GM19397 (cell line): ENCODE measurements around the gene TMEM11.

Experiments used
- ATAC-seq: cut with Tn5 transposase; IDR thresholded peaks from one replicate; pipeline ENCODE4 v1.9.1; 2021; ENCODE audit warnings: mild to moderate bottlenecking, moderate library complexity; ENCODE audit not compliant: unreplicated experiment

The TMEM11 gene

DNA sequence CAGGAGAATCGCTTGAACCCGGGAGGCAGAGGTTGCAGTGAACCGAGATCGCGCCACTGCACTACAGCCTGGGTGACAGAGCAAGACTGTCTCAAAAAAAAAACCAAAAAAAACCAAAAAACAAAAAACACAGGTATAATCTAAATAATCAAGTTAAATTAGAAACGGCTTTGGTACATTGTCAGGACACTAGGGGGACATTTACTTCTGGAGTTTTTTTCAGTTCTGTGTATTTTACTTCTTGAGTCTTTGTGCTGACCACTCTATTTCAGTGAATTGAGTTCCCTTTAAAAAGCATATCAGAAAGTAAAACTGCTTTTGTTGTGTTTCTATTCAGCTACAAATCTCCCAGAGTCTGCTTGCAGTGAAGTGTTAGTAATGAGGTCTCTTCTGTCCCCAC, 50.9 kb downstream of the TMEM11 start:
- no peak for ATAC-seq

- no peak for ATAC-seq
Observed at GRCh38 chr17:21162394-21162775, 51.6 kb downstream of the TMEM11 start.

DNA sequence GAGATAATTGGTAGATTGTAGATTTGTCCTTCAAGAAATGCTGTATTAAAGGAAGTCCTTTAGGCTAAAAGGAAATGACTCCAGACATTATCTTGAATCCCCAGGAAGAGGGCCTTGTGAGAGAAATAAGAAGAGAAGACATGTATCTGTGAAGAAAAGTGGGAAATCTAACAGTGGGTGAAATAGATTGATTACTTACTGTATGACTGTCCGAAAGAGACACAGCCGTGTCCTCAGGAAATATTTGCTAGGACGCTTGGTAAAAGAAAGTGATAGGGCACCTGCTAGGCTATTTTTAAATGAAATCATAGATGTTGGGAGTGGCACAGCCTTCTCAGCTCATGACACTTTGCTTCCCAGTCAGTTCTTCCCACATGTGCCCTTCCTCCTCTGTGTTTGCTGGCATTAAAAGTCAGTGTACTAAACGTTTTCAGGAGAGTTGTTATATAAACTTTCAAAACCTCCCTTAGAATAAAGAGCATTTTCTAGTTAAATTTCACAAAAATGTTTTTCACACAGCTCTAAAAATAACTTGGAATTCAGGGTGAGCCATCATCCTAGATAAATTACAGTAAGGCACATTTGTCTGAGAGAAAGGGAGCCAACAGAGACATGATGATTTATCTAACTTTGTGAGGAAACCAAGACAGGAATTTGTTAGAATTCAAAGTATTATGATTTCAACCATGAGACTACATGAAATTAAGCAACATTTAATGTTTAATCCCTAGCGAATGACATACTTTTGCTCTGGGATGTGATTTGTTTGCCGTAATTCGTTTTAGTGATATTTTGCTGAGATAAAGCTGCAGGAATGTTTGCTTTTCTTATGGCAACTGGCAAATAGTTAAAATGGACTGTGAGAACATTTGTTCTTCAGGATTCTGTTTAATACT, 52.2 kb downstream of the TMEM11 start:
- ATAC-seq: no peak

GRCh38 chr17:21160401-21160800, 53.6 kb downstream of the TMEM11 start:
- no peak for ATAC-seq

DNA sequence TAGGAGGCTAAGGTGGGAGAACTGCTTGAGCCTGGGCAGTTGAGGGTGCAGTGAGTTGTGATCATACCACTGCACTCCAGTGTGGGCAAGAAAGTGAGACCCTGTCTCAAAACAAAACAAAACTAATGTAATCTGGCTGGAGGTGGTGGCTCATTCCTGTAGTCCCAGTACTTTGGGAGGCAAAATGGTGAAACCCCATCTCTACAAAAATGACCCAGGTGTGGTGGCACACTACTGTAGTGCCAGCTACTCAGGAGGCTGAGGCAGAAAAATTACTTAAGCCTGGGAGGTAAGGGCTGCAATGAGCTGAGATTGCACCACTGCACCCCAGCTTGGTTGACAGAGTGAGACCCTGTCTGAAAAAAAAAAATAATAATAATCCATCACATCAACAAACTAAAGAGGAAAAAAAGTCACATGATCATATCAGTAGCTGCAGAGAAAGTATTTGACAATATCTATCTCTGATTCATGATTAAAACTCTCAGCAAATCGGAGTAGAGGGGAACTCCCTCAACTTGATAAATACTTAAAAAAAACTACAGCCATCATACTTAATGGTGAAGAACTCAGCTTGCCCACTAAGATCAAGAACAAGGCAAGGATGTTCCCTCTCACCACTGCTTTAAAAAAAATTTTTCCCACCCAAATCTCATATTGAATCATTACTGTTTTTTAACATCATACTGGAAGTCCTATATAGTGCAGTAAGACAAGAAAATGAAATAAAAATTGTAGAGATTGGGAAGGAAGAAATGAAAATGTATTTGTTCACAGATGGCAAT, 56.2 kb downstream of the TMEM11 start:
- ATAC-seq: no peak

DNA sequence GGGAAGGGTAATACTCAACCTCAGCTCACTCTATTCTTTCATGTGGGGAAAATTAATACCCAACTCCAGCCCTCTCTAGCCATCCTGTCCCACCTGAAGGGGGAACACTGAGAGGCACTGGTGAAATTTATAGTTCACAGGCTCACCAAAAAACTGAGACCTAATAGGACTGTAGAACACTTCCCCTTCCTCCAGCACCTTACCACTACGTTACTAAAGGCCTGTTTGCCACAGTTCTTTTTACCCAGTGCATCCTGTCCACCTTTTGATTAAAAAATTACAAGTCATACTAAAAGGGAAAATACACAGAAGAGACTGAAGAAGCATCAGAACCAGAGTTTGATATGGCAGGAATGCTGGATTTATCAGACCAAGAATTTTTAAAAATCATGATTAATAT, 61.2 kb downstream of the TMEM11 start:
- no peak for ATAC-seq

- no peak for ATAC-seq
Observed at GRCh38 chr17:21149621-21150020, 64.3 kb downstream of the TMEM11 start.
